NCI-H1105 treated with DMSO at 0.1 percent for 48 hours (cell line): ENCODE measurements around the gene CRB1.

Source experiments
- DNase-seq: peaks from one replicate; lab custom pipeline; 2025; lab: John Stamatoyannopoulos, UW

CRB1 gene

GRCh38 chr1:197343663-197344273, 75.7 kb downstream of the CRB1 start:
- DNase-seq, result no peak

DNA sequence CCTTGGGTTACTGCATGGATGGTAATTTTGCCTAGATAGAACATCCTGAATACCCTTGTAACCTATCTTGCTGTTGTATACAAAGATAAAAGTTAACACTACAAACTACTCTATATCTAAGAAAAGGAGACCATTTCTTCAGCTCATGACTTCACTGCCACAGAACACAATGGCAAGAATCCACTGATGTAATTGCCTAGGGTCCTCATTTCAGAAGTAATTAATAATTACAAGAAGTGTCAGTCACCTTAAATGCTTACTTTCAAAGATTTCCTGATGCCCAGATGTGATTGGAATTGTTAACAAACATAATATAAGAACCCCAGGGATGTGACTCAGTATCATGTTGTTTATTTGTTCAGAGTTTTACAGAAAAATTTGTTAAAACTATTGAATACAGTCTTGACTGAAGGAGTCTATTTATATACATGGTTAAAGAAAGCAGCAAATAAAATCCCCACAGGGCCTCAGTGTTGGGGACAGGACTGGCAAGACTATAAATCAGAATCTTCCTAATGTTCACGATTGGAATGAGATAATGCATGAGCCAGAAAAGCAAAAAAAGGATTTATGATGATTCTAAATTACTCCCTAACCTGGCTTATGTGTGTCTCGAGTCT, 83.9 kb downstream of the CRB1 start:
- DNase-seq, result no peak

DNA sequence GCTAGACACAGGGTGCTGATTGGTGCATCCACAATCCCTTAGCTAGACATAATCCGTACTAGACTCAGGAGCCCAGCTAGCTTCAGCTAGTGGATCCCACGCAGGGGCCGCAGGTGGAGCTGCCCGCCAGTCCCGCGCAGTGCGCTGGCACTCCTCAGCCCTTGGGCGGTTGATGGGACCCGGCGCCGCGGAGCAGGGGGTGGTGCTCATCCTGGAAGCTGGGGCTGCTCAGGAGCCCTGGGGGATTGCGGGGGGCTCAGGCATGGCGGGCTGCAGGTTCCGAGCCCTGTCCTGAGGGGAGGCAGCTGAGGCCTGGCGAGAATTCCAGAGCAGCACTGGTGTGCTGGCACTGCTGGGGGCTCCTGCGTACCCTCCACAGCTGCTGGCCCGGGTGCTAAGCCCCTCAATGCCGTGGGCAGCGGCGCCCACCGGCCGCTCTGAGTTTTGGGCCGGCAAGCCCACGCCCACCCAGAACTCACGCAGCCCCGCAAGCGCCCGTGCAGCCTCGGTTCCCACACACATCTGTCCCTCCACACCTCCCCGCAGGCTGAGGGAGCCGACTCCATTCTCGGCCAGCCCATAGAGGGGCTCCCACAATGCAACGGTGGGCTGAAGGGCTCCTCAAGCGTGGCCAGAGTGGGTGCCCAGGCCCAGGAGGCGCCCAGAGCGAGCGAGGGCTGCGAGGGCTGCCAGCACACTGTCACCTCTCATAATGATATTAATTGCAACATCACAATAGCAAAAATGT, 87.4 kb downstream of the CRB1 start:
- no peak for DNase-seq

DNA sequence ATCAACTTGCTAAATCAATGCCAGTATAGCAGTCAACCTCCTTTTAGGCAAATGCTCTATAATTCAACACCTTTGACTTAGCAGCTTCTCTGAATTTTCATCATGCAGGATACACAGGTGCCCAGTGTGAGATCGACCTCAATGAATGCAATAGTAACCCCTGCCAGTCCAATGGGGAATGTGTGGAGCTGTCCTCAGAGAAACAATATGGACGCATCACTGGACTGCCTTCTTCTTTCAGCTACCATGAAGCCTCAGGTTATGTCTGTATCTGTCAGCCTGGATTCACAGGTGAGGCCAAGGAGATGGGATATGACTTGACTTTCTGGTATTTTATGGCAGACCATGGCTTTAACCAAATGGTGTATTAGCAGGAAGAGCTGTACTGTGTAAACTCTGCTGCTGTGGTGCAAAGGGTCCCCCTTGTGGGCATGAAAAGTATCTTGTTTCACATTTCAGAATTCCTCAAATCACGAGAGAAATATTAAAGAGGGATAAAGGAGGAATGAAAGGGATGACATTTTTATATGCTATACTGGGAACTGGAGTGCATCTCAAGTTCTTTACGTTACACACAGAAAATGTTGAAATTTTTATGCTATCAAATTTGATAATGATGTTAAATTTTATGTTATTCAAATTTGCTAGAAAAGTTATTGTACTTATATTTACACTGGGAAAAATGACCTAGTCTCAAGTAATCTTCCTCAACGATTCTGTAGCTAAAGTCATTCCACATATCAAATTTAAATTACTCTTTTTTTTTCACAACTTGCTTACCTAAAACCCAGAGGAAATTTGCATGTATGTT, 88.9 kb downstream of the CRB1 start:
- DNase-seq, result peak; percentile 69

GRCh38 chr1:197358959-197359358, 90.9 kb downstream of the CRB1 start:
- DNase-seq, result no peak

DNA sequence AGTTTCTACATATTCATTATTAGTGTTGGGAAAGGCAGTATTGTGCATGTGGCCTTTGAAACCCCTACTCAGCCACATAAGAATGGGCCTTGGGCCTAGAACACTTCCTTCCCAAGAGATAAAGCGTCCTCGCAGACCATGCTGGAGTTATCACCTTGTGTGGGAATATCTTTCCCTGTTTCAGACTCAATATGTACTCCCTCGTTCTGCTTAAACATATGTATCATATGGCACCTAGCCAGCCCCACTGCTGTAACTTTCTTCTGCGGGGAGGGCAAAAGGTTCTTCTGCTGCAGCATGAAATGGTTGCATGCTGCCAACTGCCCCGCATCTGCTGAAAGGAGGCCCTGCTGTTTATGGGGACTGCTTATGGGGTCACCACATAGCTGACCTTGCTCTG, 92.0 kb downstream of the CRB1 start:
- DNase-seq, result no peak

GRCh38 chr1:197362871-197363270, 94.8 kb downstream of the CRB1 start:
- DNase-seq, result no peak

- no peak for DNase-seq
These were observed 95.8 kb downstream of the CRB1 start for GRCh38 chr1:197363855-197364254.

DNA sequence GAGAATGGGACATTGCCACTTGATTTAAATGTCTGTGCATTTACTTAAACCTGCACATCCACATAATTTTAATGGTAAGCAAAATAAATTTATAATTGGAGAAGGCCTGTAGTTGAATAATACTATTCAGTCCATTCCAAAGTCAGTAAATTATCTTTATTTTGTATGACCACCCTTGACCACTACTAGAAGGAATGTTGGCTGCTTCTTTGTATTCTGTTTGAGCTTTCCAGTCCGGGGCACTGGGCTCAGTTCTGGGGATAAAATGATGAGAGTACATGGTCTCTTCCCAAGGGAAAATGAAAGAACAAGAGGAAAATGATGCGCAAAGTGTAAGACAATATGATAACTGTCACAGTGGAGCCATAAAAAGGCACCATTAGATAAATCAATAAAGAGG, 98.9 kb downstream of the CRB1 start:
- DNase-seq, result no peak

GRCh38 chr1:197367627-197368026, 99.6 kb downstream of the CRB1 start:
- no peak for DNase-seq

DNA sequence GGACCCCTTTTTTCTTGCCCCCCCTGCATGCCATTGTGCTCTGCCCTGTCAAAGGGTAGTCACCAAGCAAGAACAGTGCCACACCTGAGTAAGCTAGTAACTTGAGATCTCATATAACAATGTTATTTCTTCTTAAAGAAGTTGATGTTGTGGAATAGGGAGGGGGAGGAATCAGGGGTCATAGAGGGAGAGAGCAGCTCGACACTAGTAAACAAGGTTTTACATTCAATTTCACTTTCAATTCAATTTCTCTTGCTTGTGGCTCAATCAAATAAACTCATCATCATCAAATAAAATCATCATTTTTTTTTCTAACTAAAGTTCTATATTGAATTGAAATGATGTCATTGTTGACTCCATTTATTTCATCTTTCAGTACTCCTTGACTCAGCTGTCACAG, 106.4 kb downstream of the CRB1 start:
- no peak for DNase-seq

- DNase-seq, result no peak
These were observed 116.4 kb downstream of the CRB1 start for GRCh38 chr1:197384471-197384870.

GRCh38 chr1:197388801-197389200, 120.7 kb downstream of the CRB1 start:
- no peak for DNase-seq

DNA sequence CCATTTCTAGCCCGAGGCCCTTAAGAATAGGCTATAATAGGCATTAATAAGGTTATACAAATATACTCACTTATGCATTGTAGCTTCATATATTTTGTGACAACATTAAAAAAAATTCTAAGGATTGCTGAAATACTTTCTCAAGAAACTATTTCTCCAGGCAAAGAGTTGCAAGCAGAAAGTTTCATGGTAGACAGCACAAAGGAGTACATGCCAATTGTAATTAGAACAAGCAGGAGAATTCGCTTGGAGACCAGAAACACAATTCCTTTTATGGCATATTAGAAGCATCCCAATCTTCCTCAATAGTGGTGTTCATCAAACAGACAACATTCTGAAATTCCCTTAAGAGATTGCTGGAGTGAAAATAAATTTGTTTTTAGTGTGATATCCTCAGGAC, 122.8 kb downstream of the CRB1 start:
- no peak for DNase-seq

DNA sequence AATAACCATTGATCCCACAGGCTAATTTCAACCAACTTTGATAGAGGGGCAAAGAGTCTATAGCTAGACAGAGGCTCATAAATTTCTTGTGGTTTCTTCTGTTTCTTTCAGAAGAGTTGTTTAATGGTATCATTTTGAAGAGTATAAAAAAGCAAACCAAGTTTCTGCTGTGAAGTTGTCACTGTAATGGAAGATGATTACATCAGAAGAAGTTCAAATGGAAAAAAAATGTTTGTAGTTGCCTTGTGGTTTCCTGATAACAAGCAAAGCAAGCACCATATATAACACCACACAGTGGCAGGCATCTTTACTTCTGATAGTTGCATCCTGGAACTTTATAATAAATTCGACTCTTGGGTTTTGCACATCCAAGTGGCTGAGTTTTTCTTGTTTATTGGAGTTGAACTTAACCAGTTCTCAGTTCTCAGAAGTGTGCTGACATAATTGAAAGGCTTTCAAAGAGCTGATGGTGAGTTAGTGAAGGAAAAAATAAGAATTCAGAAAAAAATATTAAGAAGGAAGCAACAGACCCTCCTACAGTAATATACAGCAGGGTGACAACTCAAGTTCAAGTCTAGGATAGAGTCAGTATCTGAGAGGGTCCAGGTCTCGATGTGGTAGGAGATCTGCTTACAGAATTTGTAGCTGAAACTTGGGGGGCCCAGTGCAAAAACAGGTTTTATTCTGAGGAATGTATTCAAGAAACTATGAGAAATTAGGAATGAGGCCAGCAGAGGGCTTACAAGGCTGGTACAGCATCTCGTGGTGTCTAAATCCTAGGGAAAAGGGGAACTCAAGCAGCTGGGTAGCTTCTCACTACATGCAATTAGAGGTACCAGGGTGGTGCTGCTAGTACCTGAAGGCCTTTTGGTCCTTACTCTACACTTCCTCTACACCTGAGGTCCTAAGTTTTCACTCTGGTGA, 123.5 kb downstream of the CRB1 start:
- no peak for DNase-seq

DNA sequence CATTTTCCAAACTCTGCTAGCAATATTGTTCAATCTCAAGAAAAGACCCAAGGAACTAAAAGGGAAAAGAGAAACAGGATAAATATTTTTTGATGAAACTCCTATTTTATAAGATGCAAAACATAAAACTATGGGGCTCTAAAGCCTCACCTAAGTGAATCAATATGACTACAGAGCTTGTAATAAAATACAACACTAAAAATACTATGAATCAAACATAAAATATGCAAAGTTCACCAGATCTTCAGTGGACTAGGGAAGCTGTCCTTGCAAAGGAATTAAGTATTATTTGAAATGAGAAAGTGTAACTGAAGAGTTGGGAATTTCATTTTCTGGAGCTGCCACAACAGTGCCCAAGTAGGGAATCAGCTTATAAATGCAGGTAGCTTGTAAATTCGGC, 124.5 kb downstream of the CRB1 start:
- no peak for DNase-seq

GRCh38 chr1:197393105-197393504, 125.1 kb downstream of the CRB1 start:
- DNase-seq, result no peak

- DNase-seq, result no peak
These were observed 125.7 kb downstream of the CRB1 start for GRCh38 chr1:197393772-197394171.

- no peak for DNase-seq
These were observed 127.0 kb downstream of the CRB1 start for GRCh38 chr1:197394831-197395608.

DNA sequence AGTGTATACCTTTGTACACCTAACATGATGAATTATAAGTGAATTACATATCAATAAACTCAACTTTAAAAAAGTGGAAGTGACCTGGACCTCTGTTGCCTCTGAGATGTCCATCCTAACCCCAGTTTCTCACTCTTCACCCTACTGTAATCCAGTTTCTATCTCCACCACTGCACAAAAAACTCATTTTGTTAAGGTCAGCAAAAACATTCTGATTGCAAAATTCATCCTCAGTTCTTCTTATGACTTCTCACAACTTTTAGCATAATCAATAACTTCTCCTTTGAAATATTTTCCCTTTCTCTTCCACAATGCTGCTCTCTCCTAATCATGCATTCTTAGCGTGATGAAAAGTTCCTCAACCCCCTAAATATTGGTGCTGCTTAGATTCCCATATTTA, 129.8 kb downstream of the CRB1 start:
- DNase-seq, result no peak
